AG09309 (cell line): Measurements from ENCODE around the gene OR13C5.
"Not testable (repeated sequence)": the region's sequence is repeated elsewhere in the genome, so short reads cannot be mapped to it uniquely, and the experiment has no call there.

Experiments
- DNase-seq: peaks from one replicate; pipeline ENCODE4 v3.0.0-alpha.2; 2010; ENCODE audit warnings: low read depth
- H3K4me3 ChIP-seq: 2 replicates; pipeline ENCODE4 v1.5.1; 2011; ENCODE audit warnings: mild to moderate bottlenecking, low read depth, low read length, moderate library complexity; ENCODE audit not compliant: control insufficient read depth
- CTCF ChIP-seq: IDR thresholded peaks from 2 replicates; pipeline ENCODE4 v1.5.1; 2011; ENCODE audit warnings: mild to moderate bottlenecking, low read depth, low read length, inconsistent platforms; ENCODE audit not compliant: insufficient read depth, control insufficient read depth; ENCODE audit errors: missing control alignments

Gene OR13C5

GRCh38 chr9:104599313-104599712 lies at the start of gene OR13C5:
Gene OR13C5, minus strand, starts transcription at chr9:104599413. Its CDS starts 0 bp downstream, at chr9:104599413.
- DNase-seq, H3K4me3 ChIP-seq: not testable (repeated sequence)

DNA sequence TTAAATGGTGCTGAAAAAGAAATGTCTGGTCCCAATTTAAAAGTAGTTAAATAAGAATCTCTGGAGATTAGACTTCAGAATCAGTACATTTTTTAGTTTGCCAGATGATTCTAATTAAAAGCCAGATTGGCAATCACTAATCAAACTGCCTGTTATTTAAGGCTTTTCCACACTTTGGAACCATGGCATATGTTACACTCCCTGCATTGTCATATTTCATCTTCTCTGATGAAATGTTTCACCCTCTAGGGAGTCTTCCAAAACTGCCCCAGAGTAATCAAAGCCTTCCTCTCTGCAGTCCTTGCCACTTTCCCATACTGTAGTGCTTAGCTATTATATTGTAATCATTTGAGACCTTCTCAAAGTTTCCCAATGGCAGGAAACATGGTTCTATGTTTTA lies 36.2 kb upstream of the OR13C5 start:
- DNase-seq: no peak
- TF ChIP-seq CTCF: no peak

GRCh38 chr9:104633976-104634520 lies 34.8 kb upstream of the OR13C5 start:
- DNase-seq: no peak
- no peak for TF ChIP-seq CTCF

More for the DNA sequence above, 36.2 kb upstream of the OR13C5 start:
- H3K4me3 ChIP-seq: no peak overlapping the region

GRCh38 chr9:104625964-104626363 lies 26.8 kb upstream of the OR13C5 start:
- H3K4me3 ChIP-seq, DNase-seq: not testable (repeated sequence)

More at GRCh38 chr9:104633976-104634520, 34.8 kb upstream of the OR13C5 start:
- H3K4me3 ChIP-seq: no peak overlapping the region

GRCh38 chr9:104618104-104618503 lies 18.9 kb upstream of the OR13C5 start, which contains the start of gene OR13C9:
Gene OR13C9, minus strand, starts transcription at chr9:104618204. Its CDS starts 0 bp downstream, at chr9:104618204.
- no peak for DNase-seq
- H3K4me3 ChIP-seq: no peak within 1 kb of the TSS
- TF ChIP-seq CTCF: no peak

DNA sequence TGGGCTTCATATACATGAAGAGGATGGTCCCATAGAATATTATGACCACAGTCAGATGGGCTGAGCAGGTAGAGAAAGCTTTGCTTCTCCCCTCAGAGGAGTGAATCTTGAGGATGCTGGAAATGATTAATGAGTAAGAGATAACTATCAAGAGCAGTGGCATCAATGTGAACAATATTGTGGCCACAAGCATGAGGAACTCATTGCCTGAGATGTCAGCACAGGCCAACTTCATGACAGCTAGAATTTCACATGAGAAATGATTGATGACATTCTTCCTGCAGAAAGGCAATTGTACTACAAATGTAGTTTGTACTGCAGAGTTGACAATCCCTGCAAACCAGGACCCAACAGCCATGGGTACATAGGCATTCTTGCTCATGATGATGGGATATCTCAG lies 18.2 kb upstream of the OR13C5 start:
- no peak for TF ChIP-seq CTCF
- no peak overlapping the region for H3K4me3 ChIP-seq
- DNase-seq: no peak

GRCh38 chr9:104611213-104611612 lies 12.0 kb upstream of the OR13C5 start:
- H3K4me3 ChIP-seq: no peak overlapping the region
- no peak for DNase-seq
- no peak for TF ChIP-seq CTCF

GRCh38 chr9:104608336-104608735 lies 9.1 kb upstream of the OR13C5 start:
- DNase-seq: no peak
- TF ChIP-seq CTCF: no peak
- H3K4me3 ChIP-seq: no peak overlapping the region
